HepG2 (cell line): ENCODE results near the gene MPST. TPM values are rescaled to one million over a fixed set of nuclear protein-coding genes. Genes with fewer than 3 reads are reported as not detected.

Source experiments
- BRD4 ChIP-seq: sonication (generic); formaldehyde crosslinking; IDR thresholded peaks from 2 replicates; pipeline ENCODE4 v1.4.0; 2020; ENCODE audit warnings: missing genetic modification reagents
- FOXA1 ChIP-seq, 2 experiments: fragments of 450-650 bp in 1 of 2; sonication (generic) in 1 of 2; formaldehyde crosslinking in 1 of 2; IDR thresholded peaks; 2 replicates each; pipeline versions ENCODE4 v1.4.0 to v1.6.1; 2016 to 2020; ENCODE audit warnings: missing genetic modification reagents in 1 of 2
- FOXP1 ChIP-seq, 2 experiments: fragments of 450-650 bp in 1 of 2; IDR thresholded peaks; 2 replicates each; pipeline ENCODE4 v1.6.1; 2017 to 2018; ENCODE audit warnings: antibody characterized with exemption in 1 of 2
- HNF4G ChIP-seq, 2 experiments: sonication (generic) in 1 of 2; formaldehyde crosslinking in 1 of 2; IDR thresholded peaks; 2 replicates each; pipeline versions ENCODE4 v1.4.0 to v1.6.1; 2011 to 2020; ENCODE audit warnings: borderline replicate concordance in 2 of 2, low read depth in 2 of 2, mild to moderate bottlenecking in 2 of 2, low read length in 1 of 2, missing genetic modification reagents in 1 of 2, moderate library complexity in 1 of 2
- KDM3A ChIP-seq: IDR thresholded peaks from 2 replicates; pipeline ENCODE4 v1.6.1; 2018; ENCODE audit warnings: low read depth, missing compliant biosample characterization
- KDM6A ChIP-seq: IDR thresholded peaks from 2 replicates; pipeline ENCODE4 v1.6.1; 2016; ENCODE audit warnings: low read depth
- MLX ChIP-seq: IDR thresholded peaks from 2 replicates; pipeline ENCODE4 v1.6.1; 2016
- MLXIP ChIP-seq: sonication (generic); formaldehyde crosslinking; IDR thresholded peaks from 2 replicates; pipeline ENCODE4 v1.9.0; 2021; ENCODE audit warnings: missing genetic modification reagents, borderline replicate concordance
- MTA1 ChIP-seq: sonication (generic); formaldehyde crosslinking; IDR thresholded peaks from 2 replicates; pipeline ENCODE4 v1.4.0; 2020; ENCODE audit warnings: missing genetic modification reagents, mild to moderate bottlenecking, borderline replicate concordance
- NCOR1 ChIP-seq: fragments of 200-600 bp; sonication (generic); IDR thresholded peaks from 2 replicates; pipeline ENCODE4 v1.7.0; 2017; ENCODE audit warnings: antibody characterized with exemption, low read length, borderline replicate concordance
- SIN3B ChIP-seq: fragments of 150-350 bp; IDR thresholded peaks from 2 replicates; pipeline ENCODE4 v1.6.1; 2014; ENCODE audit warnings: low read length
- SMYD3 ChIP-seq: sonication (generic); formaldehyde crosslinking; IDR thresholded peaks from 2 replicates; pipeline ENCODE4 v1.8.1; 2023; ENCODE audit warnings: mild to moderate bottlenecking, missing genetic modification reagents
- TARDBP ChIP-seq: sonication (generic); formaldehyde crosslinking; IDR thresholded peaks from 2 replicates; pipeline ENCODE4 v1.8.0; 2022; ENCODE audit warnings: mild to moderate bottlenecking, missing genetic modification reagents
- ZMYM2 ChIP-seq: sonication (generic); formaldehyde crosslinking; IDR thresholded peaks from 2 replicates; pipeline ENCODE4 v1.8.0; 2022; ENCODE audit warnings: mild to moderate bottlenecking, missing genetic modification reagents
- ZNF232 ChIP-seq: sonication (generic); formaldehyde crosslinking; IDR thresholded peaks from 2 replicates; pipeline ENCODE4 v1.4.0; 2020; ENCODE audit warnings: missing genetic modification reagents, borderline replicate concordance
- ZNF280D ChIP-seq: sonication (generic); formaldehyde crosslinking; IDR thresholded peaks from 2 replicates; pipeline ENCODE4 v1.5.1; 2020; ENCODE audit warnings: mild to moderate bottlenecking, missing genetic modification reagents
- ZNF550 ChIP-seq: sonication (generic); formaldehyde crosslinking; IDR thresholded peaks from 2 replicates; pipeline ENCODE4 v1.4.0; 2020; ENCODE audit warnings: mild to moderate bottlenecking, missing genetic modification reagents, borderline replicate concordance
- ZNF558 ChIP-seq: sonication (generic); formaldehyde crosslinking; IDR thresholded peaks from 2 replicates; pipeline ENCODE4 v1.9.0; 2022; ENCODE audit warnings: mild to moderate bottlenecking, missing genetic modification reagents, borderline replicate concordance
- ZNF605 ChIP-seq: sonication (generic); formaldehyde crosslinking; IDR thresholded peaks from 2 replicates; pipeline ENCODE4 v1.8.0; 2022; ENCODE audit warnings: mild to moderate bottlenecking, missing genetic modification reagents
- ZSCAN20 ChIP-seq: sonication (generic); formaldehyde crosslinking; IDR thresholded peaks from 2 replicates; pipeline ENCODE4 v1.4.0; 2020; ENCODE audit warnings: missing genetic modification reagents, mild to moderate bottlenecking, borderline replicate concordance
- ZSCAN25 ChIP-seq: sonication (generic); formaldehyde crosslinking; IDR thresholded peaks from 2 replicates; pipeline ENCODE4 v1.8.0; 2022; ENCODE audit warnings: mild to moderate bottlenecking, missing genetic modification reagents
- ZSCAN31 ChIP-seq: sonication (generic); formaldehyde crosslinking; IDR thresholded peaks from 2 replicates; pipeline ENCODE4 v1.5.0; 2020; ENCODE audit warnings: low read depth, mild to moderate bottlenecking, missing genetic modification reagents
- polyA plus RNA-seq, 8 experiments: library from polyadenylated mRNA; depleted of rRNA in 3 of 8; stranded (reverse) in 7 of 8; unstranded in 1 of 8; fragments of >200 nt; fragmentation: Illumina TruSeq in 4 of 8; extraction: Trizol in 4 of 8; gene quantifications; 2 replicates each; pipeline versions ENCODE4 v1.2.1 to v1.2.3, GENCODE V29; 2011 to 2016; ENCODE audit warnings: low read depth in 4 of 8, missing spikeins in 1 of 8, mixed read lengths in 1 of 8; ENCODE audit not compliant: insufficient read depth in 1 of 8
- total RNA-seq, 5 experiments: library from RNA; depleted of rRNA; stranded (reverse); fragments of >200 nt; fragmentation: Illumina TruSeq; extraction: Trizol; gene quantifications; 2 replicates each; pipeline ENCODE4 v1.2.3, GENCODE V29; 2016; ENCODE audit warnings: low read depth in 1 of 5

The MPST gene
- total and polyA plus RNA-seq, 2 of the 13 experiments (the other 11 are each of a cell fraction or from before 2014, with no cell fraction given): 133 to 141 TPM

GRCh38 chr22:37033605-37034430 is 14.3 kb downstream of the MPST start (continued):
- peak; percentile 82 for TF ChIP-seq ZMYM2 (CRISPR knock-in tag)
- peak; percentile 74; the same call in 1 of the 2 replicates for TF ChIP-seq KDM3A (CRISPR knock-in tag)
- peak; percentile 58; the same call in 1 of the 2 replicates for TF ChIP-seq ZSCAN25 (CRISPR knock-in tag)
- peak; percentile 39; the same call in 1 of the 2 replicates for TF ChIP-seq ZSCAN31 (CRISPR knock-in tag)
- TF ChIP-seq SMYD3 (CRISPR knock-in tag): peak; percentile 19; the same call in 1 of the 2 replicates
- TF ChIP-seq ZSCAN20: peak; percentile 79; the same call in 1 of the 2 replicates
- no peak for TF ChIP-seq SIN3B
- peak; percentile 38; the same call in 1 of the 2 replicates for TF ChIP-seq ZNF280D
- no peak for TF ChIP-seq MLX (CRISPR knock-in tag)
- peak; percentile 55; the same call in 1 of the 2 replicates for TF ChIP-seq ZNF232 (CRISPR knock-in tag)
- TF ChIP-seq ZNF558 (CRISPR knock-in tag): peak; percentile 79; the same call in 1 of the 2 replicates
- TF ChIP-seq MLXIP (CRISPR knock-in tag): no peak
- peak; percentile 92 for TF ChIP-seq NCOR1
- TF ChIP-seq FOXP1 (IDR thresholded peaks at IDR 0.05): no peak
- peak; percentile 57; the same call in 1 of the 2 replicates for TF ChIP-seq FOXP1 (CRISPR knock-in tag; IDR thresholded peaks at IDR 0.05)
- 0 out of 2 replicates have a peak, but pooled peaks have one; percentile 93 for TF ChIP-seq ZNF550
- TF ChIP-seq FOXA1 (IDR thresholded peaks at IDR 0.05): no peak
- no peak for TF ChIP-seq FOXA1 (CRISPR knock-in tag; IDR thresholded peaks at IDR 0.05)
- peak; percentile 88 for TF ChIP-seq KDM6A (CRISPR knock-in tag)
- peak; percentile 85; the same call in 1 of the 2 replicates for TF ChIP-seq MTA1 (CRISPR knock-in tag)
- TF ChIP-seq HNF4G (IDR thresholded peaks at IDR 0.05; ENCODE audit: borderline replicate concordance, low read depth, low read length): peak; percentile 96
- peak; percentile 91; the same call in 1 of the 2 replicates for TF ChIP-seq HNF4G (CRISPR knock-in tag; IDR thresholded peaks at IDR 0.05; ENCODE audit: borderline replicate concordance, low read depth)
- TF ChIP-seq ZNF605: 0 out of 2 replicates have a peak, but pooled peaks have one; percentile 40
- peak; percentile 95 for TF ChIP-seq BRD4 (CRISPR knock-in tag)
- TF ChIP-seq TARDBP (CRISPR knock-in tag): peak; percentile 25; the same call in 1 of the 2 replicates
